ENCODE results near the gene SYAP1. TPM values are rescaled to one million over a fixed set of nuclear protein-coding genes. Genes with fewer than 3 reads are reported as not detected.

Gene SYAP1
- total and polyA plus RNA-seq, 2 of the 8 experiments (the other 6 are each of a cell fraction or from before 2014, with no cell fraction given) = 2.9 to 20.3 TPM

DNA sequence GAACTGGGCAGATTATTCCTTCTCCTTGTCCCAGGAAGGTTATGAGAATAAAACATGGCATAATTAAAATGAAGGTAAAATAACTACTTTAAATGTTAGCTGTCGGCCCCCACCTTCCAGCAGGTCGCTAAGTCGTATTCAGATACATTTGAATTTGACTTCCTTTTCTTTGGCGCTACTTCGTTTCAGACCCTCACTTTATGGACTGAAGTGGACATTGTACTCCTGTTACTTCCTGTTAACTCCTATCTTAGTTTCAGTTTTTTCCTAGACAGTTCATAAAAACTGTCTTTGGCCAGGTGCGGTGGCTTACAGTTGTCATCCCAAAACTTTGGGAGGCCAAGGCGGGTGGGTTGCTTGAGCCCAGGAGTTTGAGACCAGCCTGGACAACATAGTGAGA, 5.7 kb downstream of the SYAP1 start (continued):
- TF ChIP-seq, protein P1, sequence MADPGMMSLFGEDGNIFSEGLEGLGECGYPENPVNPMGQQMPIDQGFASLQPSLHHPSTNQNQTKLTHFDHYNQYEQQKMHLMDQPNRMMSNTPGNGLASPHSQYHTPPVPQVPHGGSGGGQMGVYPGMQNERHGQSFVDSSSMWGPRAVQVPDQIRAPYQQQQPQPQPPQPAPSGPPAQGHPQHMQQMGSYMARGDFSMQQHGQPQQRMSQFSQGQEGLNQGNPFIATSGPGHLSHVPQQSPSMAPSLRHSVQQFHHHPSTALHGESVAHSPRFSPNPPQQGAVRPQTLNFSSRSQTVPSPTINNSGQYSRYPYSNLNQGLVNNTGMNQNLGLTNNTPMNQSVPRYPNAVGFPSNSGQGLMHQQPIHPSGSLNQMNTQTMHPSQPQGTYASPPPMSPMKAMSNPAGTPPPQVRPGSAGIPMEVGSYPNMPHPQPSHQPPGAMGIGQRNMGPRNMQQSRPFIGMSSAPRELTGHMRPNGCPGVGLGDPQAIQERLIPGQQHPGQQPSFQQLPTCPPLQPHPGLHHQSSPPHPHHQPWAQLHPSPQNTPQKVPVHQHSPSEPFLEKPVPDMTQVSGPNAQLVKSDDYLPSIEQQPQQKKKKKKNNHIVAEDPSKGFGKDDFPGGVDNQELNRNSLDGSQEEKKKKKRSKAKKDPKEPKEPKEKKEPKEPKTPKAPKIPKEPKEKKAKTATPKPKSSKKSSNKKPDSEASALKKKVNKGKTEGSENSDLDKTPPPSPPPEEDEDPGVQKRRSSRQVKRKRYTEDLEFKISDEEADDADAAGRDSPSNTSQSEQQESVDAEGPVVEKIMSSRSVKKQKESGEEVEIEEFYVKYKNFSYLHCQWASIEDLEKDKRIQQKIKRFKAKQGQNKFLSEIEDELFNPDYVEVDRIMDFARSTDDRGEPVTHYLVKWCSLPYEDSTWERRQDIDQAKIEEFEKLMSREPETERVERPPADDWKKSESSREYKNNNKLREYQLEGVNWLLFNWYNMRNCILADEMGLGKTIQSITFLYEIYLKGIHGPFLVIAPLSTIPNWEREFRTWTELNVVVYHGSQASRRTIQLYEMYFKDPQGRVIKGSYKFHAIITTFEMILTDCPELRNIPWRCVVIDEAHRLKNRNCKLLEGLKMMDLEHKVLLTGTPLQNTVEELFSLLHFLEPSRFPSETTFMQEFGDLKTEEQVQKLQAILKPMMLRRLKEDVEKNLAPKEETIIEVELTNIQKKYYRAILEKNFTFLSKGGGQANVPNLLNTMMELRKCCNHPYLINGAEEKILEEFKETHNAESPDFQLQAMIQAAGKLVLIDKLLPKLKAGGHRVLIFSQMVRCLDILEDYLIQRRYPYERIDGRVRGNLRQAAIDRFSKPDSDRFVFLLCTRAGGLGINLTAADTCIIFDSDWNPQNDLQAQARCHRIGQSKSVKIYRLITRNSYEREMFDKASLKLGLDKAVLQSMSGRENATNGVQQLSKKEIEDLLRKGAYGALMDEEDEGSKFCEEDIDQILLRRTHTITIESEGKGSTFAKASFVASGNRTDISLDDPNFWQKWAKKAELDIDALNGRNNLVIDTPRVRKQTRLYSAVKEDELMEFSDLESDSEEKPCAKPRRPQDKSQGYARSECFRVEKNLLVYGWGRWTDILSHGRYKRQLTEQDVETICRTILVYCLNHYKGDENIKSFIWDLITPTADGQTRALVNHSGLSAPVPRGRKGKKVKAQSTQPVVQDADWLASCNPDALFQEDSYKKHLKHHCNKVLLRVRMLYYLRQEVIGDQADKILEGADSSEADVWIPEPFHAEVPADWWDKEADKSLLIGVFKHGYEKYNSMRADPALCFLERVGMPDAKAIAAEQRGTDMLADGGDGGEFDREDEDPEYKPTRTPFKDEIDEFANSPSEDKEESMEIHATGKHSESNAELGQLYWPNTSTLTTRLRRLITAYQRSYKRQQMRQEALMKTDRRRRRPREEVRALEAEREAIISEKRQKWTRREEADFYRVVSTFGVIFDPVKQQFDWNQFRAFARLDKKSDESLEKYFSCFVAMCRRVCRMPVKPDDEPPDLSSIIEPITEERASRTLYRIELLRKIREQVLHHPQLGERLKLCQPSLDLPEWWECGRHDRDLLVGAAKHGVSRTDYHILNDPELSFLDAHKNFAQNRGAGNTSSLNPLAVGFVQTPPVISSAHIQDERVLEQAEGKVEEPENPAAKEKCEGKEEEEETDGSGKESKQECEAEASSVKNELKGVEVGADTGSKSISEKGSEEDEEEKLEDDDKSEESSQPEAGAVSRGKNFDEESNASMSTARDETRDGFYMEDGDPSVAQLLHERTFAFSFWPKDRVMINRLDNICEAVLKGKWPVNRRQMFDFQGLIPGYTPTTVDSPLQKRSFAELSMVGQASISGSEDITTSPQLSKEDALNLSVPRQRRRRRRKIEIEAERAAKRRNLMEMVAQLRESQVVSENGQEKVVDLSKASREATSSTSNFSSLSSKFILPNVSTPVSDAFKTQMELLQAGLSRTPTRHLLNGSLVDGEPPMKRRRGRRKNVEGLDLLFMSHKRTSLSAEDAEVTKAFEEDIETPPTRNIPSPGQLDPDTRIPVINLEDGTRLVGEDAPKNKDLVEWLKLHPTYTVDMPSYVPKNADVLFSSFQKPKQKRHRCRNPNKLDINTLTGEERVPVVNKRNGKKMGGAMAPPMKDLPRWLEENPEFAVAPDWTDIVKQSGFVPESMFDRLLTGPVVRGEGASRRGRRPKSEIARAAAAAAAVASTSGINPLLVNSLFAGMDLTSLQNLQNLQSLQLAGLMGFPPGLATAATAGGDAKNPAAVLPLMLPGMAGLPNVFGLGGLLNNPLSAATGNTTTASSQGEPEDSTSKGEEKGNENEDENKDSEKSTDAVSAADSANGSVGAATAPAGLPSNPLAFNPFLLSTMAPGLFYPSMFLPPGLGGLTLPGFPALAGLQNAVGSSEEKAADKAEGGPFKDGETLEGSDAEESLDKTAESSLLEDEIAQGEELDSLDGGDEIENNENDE (IDR thresholded peaks at IDR 0.05; ENCODE audit: insufficient replicate concordance, low read length) = no peak
- TF ChIP-seq, protein P2, sequence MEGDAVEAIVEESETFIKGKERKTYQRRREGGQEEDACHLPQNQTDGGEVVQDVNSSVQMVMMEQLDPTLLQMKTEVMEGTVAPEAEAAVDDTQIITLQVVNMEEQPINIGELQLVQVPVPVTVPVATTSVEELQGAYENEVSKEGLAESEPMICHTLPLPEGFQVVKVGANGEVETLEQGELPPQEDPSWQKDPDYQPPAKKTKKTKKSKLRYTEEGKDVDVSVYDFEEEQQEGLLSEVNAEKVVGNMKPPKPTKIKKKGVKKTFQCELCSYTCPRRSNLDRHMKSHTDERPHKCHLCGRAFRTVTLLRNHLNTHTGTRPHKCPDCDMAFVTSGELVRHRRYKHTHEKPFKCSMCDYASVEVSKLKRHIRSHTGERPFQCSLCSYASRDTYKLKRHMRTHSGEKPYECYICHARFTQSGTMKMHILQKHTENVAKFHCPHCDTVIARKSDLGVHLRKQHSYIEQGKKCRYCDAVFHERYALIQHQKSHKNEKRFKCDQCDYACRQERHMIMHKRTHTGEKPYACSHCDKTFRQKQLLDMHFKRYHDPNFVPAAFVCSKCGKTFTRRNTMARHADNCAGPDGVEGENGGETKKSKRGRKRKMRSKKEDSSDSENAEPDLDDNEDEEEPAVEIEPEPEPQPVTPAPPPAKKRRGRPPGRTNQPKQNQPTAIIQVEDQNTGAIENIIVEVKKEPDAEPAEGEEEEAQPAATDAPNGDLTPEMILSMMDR (IDR thresholded peaks at IDR 0.05; ENCODE audit: control extremely low read depth in 1 of 3, insufficient read depth in 1 of 3, low read depth in 1 of 3, low read length in 3 of 3) = no peak
- no peak for TF ChIP-seq CTBP2 (IDR thresholded peaks at IDR 0.05; ENCODE audit: borderline replicate concordance, insufficient read depth, insufficient read length, low read length)
- TF ChIP-seq TAF1 (IDR thresholded peaks at IDR 0.05; ENCODE audit: low read depth, low read length) = no peak
